ENCODE results near the gene RBCK1.
A peak's percentile ranks its signal among the peaks of the same experiment; 100 is the strongest.

RBCK1 gene

DNA sequence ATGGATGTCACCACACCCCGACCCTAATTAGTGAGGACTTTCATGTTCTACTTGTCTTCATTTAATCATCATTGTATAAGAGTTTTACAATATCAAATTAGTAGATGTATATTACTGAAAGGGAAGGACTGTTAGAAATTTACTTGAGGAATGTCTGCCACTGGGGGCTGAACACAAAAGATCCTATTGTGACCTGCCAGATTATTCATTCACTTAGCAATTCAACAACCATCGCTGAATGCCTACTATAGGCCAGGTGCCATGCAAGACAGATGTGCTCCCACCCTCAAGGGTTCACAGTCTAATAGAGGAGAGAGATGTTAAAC lies 8.0 kb upstream of the RBCK1 start:
- Histone ChIP-seq H3K36me3 (ENCODE audit: control insufficient read depth in 4 of 4, insufficient read depth in 4 of 4, low read length in 3 of 4) (peaks cover 0 to 30% (median 22%) of the 10 kb centered on the region in 4 experiments), H3K9me3 (ENCODE audit: control extremely low read depth in 1 of 5, control insufficient read depth in 4 of 5, insufficient read depth in 2 of 5, low read depth in 1 of 5, low read length in 4 of 5) (no peaks in the 10 kb centered on the region), H3K4me3 (ENCODE audit: control insufficient read depth in 1 of 7, extremely low read depth in 1 of 7, insufficient read depth in 4 of 7, low read depth in 2 of 7, low read length in 6 of 7) (no peak overlapping the region), H3K27ac (ENCODE audit: insufficient read depth in 1 of 2, low read depth in 1 of 2, low read length in 2 of 2, poor library complexity in 1 of 2, severe bottlenecking in 2 of 2) (no peak overlapping the region), H3K4me1 (ENCODE audit: control extremely low read depth in 1 of 4, control insufficient read depth in 4 of 4, insufficient read depth in 4 of 4, low read length in 3 of 4) (peaks cover 0 to 19% (median 5%) of the 10 kb centered on the region in 4 experiments), H3K27me3 (replicated peaks in 2 of 5; ENCODE audit: control insufficient read depth in 4 of 5, insufficient read depth in 5 of 5, low read length in 4 of 5) (no peaks in the 10 kb centered on the region)
- no CpG with 5 or more reads among the region's 2 CpGs for WGBS (ENCODE audit: insufficient coverage)
- ChIA-PET CTCF (interaction anchor here (0.8 to 1.6 kb wide), 6 partner anchors 9 to 87 kb away, joined by 3 to 5 read pairs (median 3); no protein-coding TSS in a partner anchor), POLR2A (no interaction called here)
- DNase-seq = no peak

DNA sequence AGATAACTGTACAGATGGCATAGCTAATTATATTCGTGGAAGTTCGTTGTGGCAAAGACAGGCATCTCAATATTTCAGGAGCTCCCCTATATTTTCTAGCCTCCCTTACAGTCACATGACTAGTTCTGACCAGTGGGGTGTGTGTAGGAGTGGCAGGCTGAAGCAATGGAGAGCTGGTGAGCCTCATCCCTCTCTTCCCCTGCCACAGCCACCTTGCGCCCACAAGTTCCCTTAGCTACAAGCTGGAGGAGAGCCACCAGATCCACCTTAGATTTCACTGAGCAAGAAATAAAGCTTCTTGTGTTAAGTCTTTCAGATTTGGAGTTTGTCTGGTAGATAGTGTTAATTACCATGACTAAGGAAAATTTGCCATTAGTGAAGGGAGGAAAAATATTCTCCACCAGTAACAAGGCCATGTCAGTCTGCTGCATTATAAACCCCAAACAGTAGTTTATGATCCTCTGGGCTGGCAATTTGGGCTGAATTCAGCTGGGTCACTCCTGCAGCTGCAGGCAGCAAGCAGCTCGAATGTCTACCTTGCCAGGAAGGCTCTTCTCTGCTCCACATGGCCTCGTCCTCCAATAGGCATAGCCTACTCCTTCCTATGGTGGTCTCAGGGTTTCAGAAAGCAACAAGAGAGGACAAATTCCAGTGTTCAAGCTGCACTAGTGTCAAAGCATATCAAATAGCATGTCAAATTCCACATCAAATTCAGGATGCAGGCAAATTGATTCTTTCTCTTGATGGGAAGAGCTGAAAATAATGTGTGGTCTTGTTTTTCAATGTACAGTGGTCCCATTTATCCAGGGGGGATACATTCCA lies 7.4 kb upstream of the RBCK1 start:
- Histone ChIP-seq H3K27ac (ENCODE audit: insufficient read depth in 1 of 2, low read depth in 1 of 2, low read length in 2 of 2, poor library complexity in 1 of 2, severe bottlenecking in 2 of 2) (no peak overlapping the region), H3K4me3 (ENCODE audit: control insufficient read depth in 1 of 7, extremely low read depth in 1 of 7, insufficient read depth in 4 of 7, low read depth in 2 of 7, low read length in 6 of 7) (no peak overlapping the region), H3K36me3 (ENCODE audit: control insufficient read depth in 4 of 4, insufficient read depth in 4 of 4, low read length in 3 of 4) (peaks cover 0 to 26% (median 17%) of the 10 kb centered on the region in 4 experiments), H3K4me1 (ENCODE audit: control extremely low read depth in 1 of 4, control insufficient read depth in 4 of 4, insufficient read depth in 4 of 4, low read length in 3 of 4) (peaks cover 0 to 19% (median 5%) of the 10 kb centered on the region in 4 experiments), H3K9me3 (ENCODE audit: control extremely low read depth in 1 of 5, control insufficient read depth in 4 of 5, insufficient read depth in 2 of 5, low read depth in 1 of 5, low read length in 4 of 5) (no peaks in the 10 kb centered on the region), H3K27me3 (replicated peaks in 2 of 5; ENCODE audit: control insufficient read depth in 4 of 5, insufficient read depth in 5 of 5, low read length in 4 of 5) (no peaks in the 10 kb centered on the region)
- peak in 2 of 3 donors; percentile 42 to 58 for DNase-seq
- POLR2A ChIA-PET = no interaction called here
- CTCF ChIA-PET = interaction anchor here (0.8 to 1.6 kb wide), 6 partner anchors 16 to 86 kb away, joined by 3 to 5 read pairs (median 3); no protein-coding TSS in a partner anchor
- WGBS (ENCODE audit: insufficient coverage) = 60% methylated on average over 1 of the region's 5 CpGs

- CTCF ChIA-PET = interaction anchor here (1.4 to 2.2 kb wide), 3 partner anchors 30 to 74 kb away, joined by 3 to 8 read pairs (median 4); no protein-coding TSS in a partner anchor
- peak in 2 of 3 donors; percentile 3 to 15 for DNase-seq
- POLR2A ChIA-PET = no interaction called here
- H3K27ac ChIP-seq (ENCODE audit: insufficient read depth in 1 of 2, low read depth in 1 of 2, low read length in 2 of 2, poor library complexity in 1 of 2, severe bottlenecking in 2 of 2) = no peak overlapping the region
- H3K27me3 ChIP-seq (replicated peaks in 2 of 5; ENCODE audit: control insufficient read depth in 4 of 5, insufficient read depth in 5 of 5, low read length in 4 of 5) = no peaks in the 10 kb centered on the region
- 88% methylated on average over 6 of the region's 9 CpGs for WGBS (ENCODE audit: insufficient coverage)
- no peaks in the 10 kb centered on the region for H3K9me3 ChIP-seq (ENCODE audit: control extremely low read depth in 1 of 5, control insufficient read depth in 4 of 5, insufficient read depth in 2 of 5, low read depth in 1 of 5, low read length in 4 of 5)
- H3K4me1 ChIP-seq (ENCODE audit: control extremely low read depth in 1 of 4, control insufficient read depth in 4 of 4, insufficient read depth in 4 of 4, low read length in 3 of 4) = peaks cover 0 to 22% (median 8%) of the 10 kb centered on the region in 4 experiments
- H3K36me3 ChIP-seq (ENCODE audit: control insufficient read depth in 4 of 4, insufficient read depth in 4 of 4, low read length in 3 of 4) = peaks cover 0 to 14% (median 7%) of the 10 kb centered on the region in 4 experiments
- no peak overlapping the region for H3K4me3 ChIP-seq (ENCODE audit: control insufficient read depth in 1 of 7, extremely low read depth in 1 of 7, insufficient read depth in 4 of 7, low read depth in 2 of 7, low read length in 6 of 7)
Observed at GRCh38 chr20:401682-402495, 6.2 kb upstream of the RBCK1 start.

GRCh38 chr20:402496-402885 lies 5.6 kb upstream of the RBCK1 start:
- no peak overlapping the region for H3K4me3 ChIP-seq (ENCODE audit: control insufficient read depth in 1 of 7, extremely low read depth in 1 of 7, insufficient read depth in 4 of 7, low read depth in 2 of 7, low read length in 6 of 7)
- no peaks in the 10 kb centered on the region for H3K27me3 ChIP-seq (replicated peaks in 2 of 5; ENCODE audit: control insufficient read depth in 4 of 5, insufficient read depth in 5 of 5, low read length in 4 of 5)
- POLR2A ChIA-PET = no interaction called here
- H3K27ac ChIP-seq (ENCODE audit: insufficient read depth in 1 of 2, low read depth in 1 of 2, low read length in 2 of 2, poor library complexity in 1 of 2, severe bottlenecking in 2 of 2) = no peak overlapping the region
- H3K9me3 ChIP-seq (ENCODE audit: control extremely low read depth in 1 of 5, control insufficient read depth in 4 of 5, insufficient read depth in 2 of 5, low read depth in 1 of 5, low read length in 4 of 5) = no peaks in the 10 kb centered on the region
- 55% methylated on average over 2 of the region's 2 CpGs for WGBS (ENCODE audit: insufficient coverage)
- H3K36me3 ChIP-seq (ENCODE audit: control insufficient read depth in 4 of 4, insufficient read depth in 4 of 4, low read length in 3 of 4) = peaks cover 0 to 8% (median 4%) of the 10 kb centered on the region in 4 experiments
- H3K4me1 ChIP-seq (ENCODE audit: control extremely low read depth in 1 of 4, control insufficient read depth in 4 of 4, insufficient read depth in 4 of 4, low read length in 3 of 4) = peaks cover 0 to 28% (median 14%) of the 10 kb centered on the region in 4 experiments
- CTCF ChIA-PET = interaction anchor here (2.2 kb wide), 1 partner anchor 30 kb away, joined by 8 read pairs; no protein-coding TSS in a partner anchor
- DNase-seq = no peak

GRCh38 chr20:402898-403581 lies 5.1 kb upstream of the RBCK1 start:
- POLR2A ChIA-PET = interaction anchor here (1.0 kb wide), 1 partner anchor 11 kb away, joined by 3 read pairs; no protein-coding TSS in a partner anchor
- no peak for DNase-seq
- 89% methylated on average over 3 of the region's 6 CpGs for WGBS (ENCODE audit: insufficient coverage)

DNA sequence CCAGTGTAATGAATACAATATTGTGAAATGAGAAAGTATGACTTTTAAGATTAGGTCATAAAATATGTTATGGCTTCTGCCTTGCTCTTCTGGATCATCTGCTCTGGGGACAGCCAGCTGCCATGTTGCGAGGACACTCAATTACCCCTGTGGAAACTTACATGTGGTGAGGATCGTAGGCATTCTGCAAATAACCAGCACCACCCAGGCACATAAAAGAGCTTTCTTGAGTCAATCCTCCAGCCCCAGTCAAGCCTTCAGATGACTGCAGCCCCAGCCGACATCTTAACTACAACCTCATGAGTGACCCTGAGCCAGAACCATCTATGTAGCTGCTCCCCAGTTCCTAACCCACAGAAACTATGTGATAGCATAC lies 4.5 kb upstream of the RBCK1 start:
- no peaks in the 10 kb centered on the region for H3K9me3 ChIP-seq (ENCODE audit: control extremely low read depth in 1 of 5, control insufficient read depth in 4 of 5, insufficient read depth in 2 of 5, low read depth in 1 of 5, low read length in 4 of 5)
- 100% methylated on average over 1 of the region's 3 CpGs for WGBS (ENCODE audit: insufficient coverage)
- CTCF ChIA-PET = interaction anchor here (1.4 to 2.2 kb wide), 2 partner anchors 28 to 49 kb away, joined by 3 to 8 read pairs; no protein-coding TSS in a partner anchor
- H3K27ac ChIP-seq (ENCODE audit: insufficient read depth in 1 of 2, low read depth in 1 of 2, low read length in 2 of 2, poor library complexity in 1 of 2, severe bottlenecking in 2 of 2) = no peak overlapping the region
- peaks cover 0 to 30% (median 15%) of the 10 kb centered on the region in 4 experiments for H3K4me1 ChIP-seq (ENCODE audit: control extremely low read depth in 1 of 4, control insufficient read depth in 4 of 4, insufficient read depth in 4 of 4, low read length in 3 of 4)
- no peak for DNase-seq
- H3K36me3 ChIP-seq (ENCODE audit: control insufficient read depth in 4 of 4, insufficient read depth in 4 of 4, low read length in 3 of 4) = peaks cover 0 to under 1% (median 0%) of the 10 kb centered on the region in 4 experiments
- no peak overlapping the region for H3K4me3 ChIP-seq (ENCODE audit: control insufficient read depth in 1 of 7, extremely low read depth in 1 of 7, insufficient read depth in 4 of 7, low read depth in 2 of 7, low read length in 6 of 7)
- POLR2A ChIA-PET = interaction anchor here (1.0 kb wide), 1 partner anchor 11 kb away, joined by 3 read pairs; no protein-coding TSS in a partner anchor
- no peaks in the 10 kb centered on the region for H3K27me3 ChIP-seq (replicated peaks in 2 of 5; ENCODE audit: control insufficient read depth in 4 of 5, insufficient read depth in 5 of 5, low read length in 4 of 5)

More at GRCh38 chr20:402898-403581, 5.1 kb upstream of the RBCK1 start:
- Histone ChIP-seq H3K27me3 (replicated peaks in 2 of 5; ENCODE audit: control insufficient read depth in 4 of 5, insufficient read depth in 5 of 5, low read length in 4 of 5) (no peaks in the 10 kb centered on the region), H3K4me3 (ENCODE audit: control insufficient read depth in 1 of 7, extremely low read depth in 1 of 7, insufficient read depth in 4 of 7, low read depth in 2 of 7, low read length in 6 of 7) (no peak overlapping the region), H3K36me3 (ENCODE audit: control insufficient read depth in 4 of 4, insufficient read depth in 4 of 4, low read length in 3 of 4) (peaks cover 0 to 3% (median 0%) of the 10 kb centered on the region in 4 experiments), H3K27ac (ENCODE audit: insufficient read depth in 1 of 2, low read depth in 1 of 2, low read length in 2 of 2, poor library complexity in 1 of 2, severe bottlenecking in 2 of 2) (no peak overlapping the region), H3K9me3 (ENCODE audit: control extremely low read depth in 1 of 5, control insufficient read depth in 4 of 5, insufficient read depth in 2 of 5, low read depth in 1 of 5, low read length in 4 of 5) (no peaks in the 10 kb centered on the region), H3K4me1 (ENCODE audit: control extremely low read depth in 1 of 4, control insufficient read depth in 4 of 4, insufficient read depth in 4 of 4, low read length in 3 of 4) (peaks cover 0 to 30% (median 15%) of the 10 kb centered on the region in 4 experiments)
- CTCF ChIA-PET = interaction anchor here (1.4 to 2.2 kb wide), 2 partner anchors 29 to 49 kb away, joined by 3 to 8 read pairs; no protein-coding TSS in a partner anchor
